PFSK-1 (cell line): Measurements from ENCODE around the gene MTA3.

Experiments
- POLR2AphosphoS5 ChIP-seq: IDR thresholded peaks from 2 replicates; pipeline ENCODE4 v1.6.1; 2012; ENCODE audit warnings: low read depth, mild to moderate bottlenecking, control low read depth, low read length, moderate library complexity
- SIN3A ChIP-seq: IDR thresholded peaks from 2 replicates; pipeline ENCODE4 v1.6.1; 2012; ENCODE audit warnings: mild to moderate bottlenecking, low read length, moderate library complexity, borderline replicate concordance; ENCODE audit not compliant: insufficient read depth

GRCh38 chr2:42706836-42707235, 138.4 kb downstream of the MTA3 start:
- TF ChIP-seq SIN3A (no peak), POLR2AphosphoS5 (no peak)
